GM18499 (cell line): ENCODE data around the gene NOXRED1.
"Not testable (repeated sequence)": the region's sequence is repeated elsewhere in the genome, so short reads cannot be mapped to it uniquely, and the experiment has no call there.

ENCODE experiments used
- ATAC-seq: cut with Tn5 transposase; IDR thresholded peaks from one replicate; pipeline ENCODE4 v1.9.1; 2021; ENCODE audit warnings: moderate number of reproducible peaks; ENCODE audit not compliant: insufficient read depth, unreplicated experiment

NOXRED1 gene

GRCh38 chr14:77423423-77423822, at the start of gene NOXRED1:
Gene NOXRED1, minus strand, starts transcription at chr14:77423523. Its CDS starts 634 bp downstream, at chr14:77422889.
- no peak for ATAC-seq

DNA sequence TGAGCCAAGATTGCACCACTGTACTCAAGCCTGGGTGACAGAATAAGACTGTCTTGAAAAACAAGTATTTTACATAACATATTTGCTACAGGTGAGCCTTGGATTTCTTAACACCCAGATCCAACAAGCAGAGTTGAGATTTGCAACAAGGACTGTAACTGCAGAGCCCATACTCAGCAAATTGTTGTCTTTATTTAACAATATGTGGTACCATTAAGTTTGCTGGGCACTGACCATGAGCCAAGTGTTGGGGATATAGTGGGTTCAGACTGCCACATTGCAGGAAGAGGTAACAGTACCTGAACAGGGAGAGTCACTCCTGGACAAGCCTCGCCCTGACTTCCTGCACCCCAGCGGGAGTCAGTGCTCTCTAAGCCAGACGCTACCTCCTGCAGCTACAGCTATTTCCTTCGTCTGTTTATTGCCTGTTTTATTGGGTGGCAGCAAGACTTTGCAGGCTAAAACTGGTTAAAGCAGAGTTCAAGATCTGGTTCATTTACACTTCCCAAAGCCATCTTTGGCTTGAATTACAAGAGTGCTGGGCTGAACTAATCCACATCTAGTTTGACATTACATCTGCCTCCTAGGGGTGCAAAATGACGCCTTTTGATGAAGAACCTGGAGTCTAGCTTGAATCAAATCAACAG, 47.0 kb upstream of the NOXRED1 start:
- no peak for ATAC-seq

- no peak for ATAC-seq
Measured at GRCh38 chr14:77469539-77469938, 46.2 kb upstream of the NOXRED1 start.

DNA sequence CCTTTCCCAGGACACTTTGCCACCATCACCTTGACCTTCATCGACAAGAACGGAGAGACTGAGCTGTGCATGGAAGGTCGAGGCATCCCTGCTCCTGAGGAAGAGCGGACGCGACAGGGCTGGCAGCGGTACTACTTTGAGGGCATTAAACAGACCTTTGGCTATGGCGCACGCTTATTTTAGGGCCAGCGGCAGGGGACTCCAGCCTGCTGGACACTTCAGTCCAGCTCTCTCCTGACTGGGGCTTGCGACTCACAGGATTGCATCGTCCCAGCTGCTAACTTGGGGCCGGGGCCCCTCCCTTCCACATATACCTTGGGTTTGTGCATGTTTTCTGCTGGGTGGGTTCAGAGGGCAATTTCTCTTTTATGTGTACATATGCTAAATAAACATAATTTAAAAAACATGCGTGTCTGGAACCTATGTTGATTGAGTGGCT, 45.8 kb upstream of the NOXRED1 start:
- ATAC-seq: no peak

DNA sequence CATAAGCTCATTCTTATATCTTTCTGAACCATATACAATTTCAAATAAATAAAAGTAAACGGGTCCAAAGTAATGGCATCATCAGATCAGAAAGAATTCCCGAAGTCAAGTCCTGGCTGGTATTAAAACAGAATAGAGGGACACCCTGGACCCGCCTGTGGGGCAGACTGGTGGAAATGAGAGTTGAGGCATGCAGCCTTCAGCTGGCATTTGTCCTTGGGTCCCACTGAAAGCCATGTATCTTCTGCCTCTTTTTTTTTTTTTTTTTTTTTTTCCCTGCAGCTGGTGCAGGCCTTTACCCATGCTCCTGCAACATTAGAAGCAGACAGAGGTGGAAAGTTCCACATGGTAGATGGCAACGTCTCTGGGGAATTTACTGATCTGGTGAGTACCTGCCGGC, 44.5 kb upstream of the NOXRED1 start:
- ATAC-seq: no peak

DNA sequence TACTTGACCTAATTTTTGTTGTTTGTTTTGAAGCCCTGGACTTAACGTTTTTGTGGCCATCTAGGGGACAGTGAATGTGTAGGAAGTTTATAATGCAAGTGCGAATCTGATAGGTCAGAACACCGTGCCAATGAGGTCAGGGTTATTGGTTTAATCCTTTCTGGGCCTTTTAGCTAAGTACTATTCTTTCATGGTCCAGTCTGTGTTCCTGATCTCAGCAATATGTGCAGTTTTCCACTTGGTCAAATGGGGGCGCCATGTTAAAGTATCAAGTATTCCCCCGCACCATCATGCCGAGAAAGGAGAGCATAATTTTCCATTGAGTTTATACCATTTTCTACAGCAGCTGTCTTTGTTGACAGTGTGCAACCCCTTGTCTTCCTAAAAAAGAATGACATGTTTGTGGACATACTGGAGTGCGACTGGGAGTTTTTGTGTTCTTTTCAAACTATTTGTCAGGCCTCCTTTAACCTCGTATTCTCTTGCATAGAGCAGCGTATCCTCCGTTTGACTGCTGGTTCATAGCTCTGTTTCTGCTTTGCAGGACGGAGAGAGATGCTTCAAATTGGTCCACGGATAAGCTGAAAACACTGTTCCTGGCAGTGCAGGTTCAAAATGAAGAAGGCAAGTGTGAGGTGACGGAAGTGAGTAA, 35.9 kb upstream of the NOXRED1 start:
- ATAC-seq: no peak

DNA sequence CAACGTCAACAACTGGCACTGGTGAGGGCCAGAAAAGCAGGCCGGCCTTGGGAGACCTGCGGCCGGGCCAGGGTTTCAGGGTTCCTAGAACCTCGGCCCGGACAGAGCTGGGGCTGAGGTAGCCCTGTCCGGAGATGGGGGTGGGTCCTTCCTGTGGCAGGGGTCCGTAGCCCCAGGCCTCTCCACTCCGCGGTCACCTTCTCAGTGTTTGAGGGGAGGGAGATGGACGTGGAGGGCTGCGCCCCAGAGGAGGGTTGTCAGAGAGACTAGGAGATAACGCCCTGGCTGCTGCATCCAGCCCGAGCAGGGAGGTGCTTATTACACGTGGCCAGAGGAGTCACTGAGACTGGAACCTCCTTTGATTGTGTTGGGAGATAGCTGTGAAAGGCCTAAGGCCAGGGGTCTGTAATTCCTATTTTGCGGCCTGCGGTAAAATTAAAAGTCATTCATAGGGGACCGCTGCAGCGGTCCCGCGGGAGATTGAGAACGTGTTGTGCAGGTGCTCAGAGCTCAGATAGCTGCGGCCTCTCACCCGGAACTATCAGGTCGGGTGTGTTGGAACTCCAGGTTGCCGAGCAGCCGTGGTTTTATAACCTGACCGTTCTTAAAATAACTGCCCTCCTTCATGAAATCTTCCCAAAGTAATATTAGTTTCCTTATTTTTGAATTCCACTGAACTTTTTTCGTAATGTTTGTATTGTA, 35.1 kb upstream of the NOXRED1 start:
- ATAC-seq: no peak

GRCh38 chr14:77457522-77458248, 34.4 kb upstream of the NOXRED1 start, which contains the start of the genes AHSA1 and VIPAS39:
Gene AHSA1, plus strand, starts transcription at chr14:77458093. Its CDS starts 97 bp downstream, at chr14:77458190.
Gene VIPAS39, minus strand, starts transcription at chr14:77457601. Its CDS starts 3,499 bp downstream, at chr14:77454102.
- peak; percentile 84 for ATAC-seq

GRCh38 chr14:77457115-77457521, 33.8 kb upstream of the NOXRED1 start:
- ATAC-seq: peak; percentile 20

- ATAC-seq: no peak
Measured at GRCh38 chr14:77455966-77456640, 32.8 kb upstream of the NOXRED1 start.

- no peak for ATAC-seq
Measured at GRCh38 chr14:77442196-77442595, 18.9 kb upstream of the NOXRED1 start.

GRCh38 chr14:77439861-77440260, 16.5 kb upstream of the NOXRED1 start:
- ATAC-seq: no peak

DNA sequence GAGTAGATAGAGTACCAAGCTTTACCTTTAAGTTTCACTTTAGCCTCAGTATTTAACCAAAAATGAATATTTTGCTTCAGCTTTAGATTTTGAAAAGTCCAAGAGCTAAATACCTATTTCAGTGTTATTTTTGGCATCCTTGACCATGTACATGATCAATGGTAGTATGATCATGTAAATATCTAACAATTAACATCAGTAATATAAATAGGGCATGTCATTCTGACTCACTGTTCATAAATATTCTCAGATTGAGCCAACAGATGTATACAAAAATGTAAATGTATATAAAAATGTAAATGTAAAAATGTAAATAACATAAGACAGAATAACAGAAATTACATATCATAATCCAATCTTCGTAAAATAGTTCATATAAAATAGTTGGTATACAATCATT, 15.3 kb upstream of the NOXRED1 start:
- no peak for ATAC-seq

DNA sequence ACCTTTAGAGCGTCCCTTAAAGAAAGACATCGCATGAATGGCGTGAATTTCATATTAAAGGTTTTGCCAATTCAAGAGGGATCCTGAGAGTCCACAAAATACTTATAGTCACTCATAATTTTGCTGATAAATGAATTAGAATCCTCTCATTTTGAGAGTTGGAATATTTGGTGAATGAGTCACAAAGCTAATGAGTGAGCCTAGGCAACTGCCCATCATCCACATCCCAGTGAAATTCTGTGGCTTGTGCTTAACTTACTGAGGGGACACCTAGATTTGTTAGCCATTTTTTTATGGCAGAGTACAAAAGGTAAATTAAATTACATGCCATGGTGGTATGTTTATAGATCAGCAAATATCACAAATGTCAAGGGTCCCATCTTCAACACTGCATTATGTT, 12.7 kb upstream of the NOXRED1 start:
- no peak for ATAC-seq

- ATAC-seq: no peak
Measured at GRCh38 chr14:77426396-77426795, 3.1 kb upstream of the NOXRED1 start.

DNA sequence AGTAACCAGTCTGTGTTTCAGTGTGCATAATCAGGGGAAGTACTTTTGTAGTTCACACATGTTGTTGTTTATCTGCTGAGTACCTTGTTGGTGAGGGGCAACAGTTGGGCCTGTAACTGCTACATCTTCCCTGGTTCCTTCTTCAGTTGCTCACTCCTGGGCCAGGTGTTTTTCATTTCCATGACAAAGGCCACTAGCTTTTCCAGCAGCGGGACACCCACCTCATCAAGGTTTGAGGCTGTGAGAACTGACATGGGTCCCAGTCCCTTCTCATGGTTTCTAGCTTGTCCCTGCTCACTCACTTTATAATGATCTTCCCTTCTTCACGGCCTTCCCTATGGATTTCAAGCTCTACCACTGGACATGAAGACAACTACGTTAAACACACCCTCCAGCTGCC, 1.5 kb upstream of the NOXRED1 start:
- ATAC-seq: no peak

GRCh38 chr14:77421201-77421600, 2.1 kb downstream of the NOXRED1 start:
- ATAC-seq: no peak

GRCh38 chr14:77416836-77417235, 6.5 kb downstream of the NOXRED1 start:
- no peak for ATAC-seq

DNA sequence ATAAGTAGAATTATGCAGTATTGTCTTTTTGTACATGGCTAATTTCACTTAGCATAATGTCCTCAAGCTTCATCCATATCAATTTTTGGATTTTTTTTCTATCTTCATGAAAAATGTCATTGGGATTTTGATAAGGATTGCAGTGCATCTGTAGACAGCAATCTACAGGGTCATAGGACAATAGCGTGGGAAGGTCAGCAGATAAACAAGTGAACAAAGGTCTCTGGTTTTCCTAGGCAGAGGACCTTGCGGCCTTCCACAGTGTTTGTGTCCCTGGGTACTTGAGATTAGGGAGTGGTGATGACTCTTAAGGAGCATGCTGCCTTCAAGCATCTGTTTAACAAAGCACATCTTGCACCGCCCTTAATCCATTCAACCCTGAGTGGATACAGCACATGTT, 7.2 kb downstream of the NOXRED1 start:
- not testable (repeated sequence) for ATAC-seq

- not testable (repeated sequence) for ATAC-seq
Measured at GRCh38 chr14:77415403-77416030, 7.8 kb downstream of the NOXRED1 start.
